HTERT RPE-1 (cell line): Measurements from ENCODE around the gene CHST1.

ENCODE experiments used
- in situ Hi-C: fragments of 300-500 bp; cut with MboI; formaldehyde crosslinking; loops from 4 replicates; pipeline ENCODE4 v1.14.3; 2020; ENCODE audit warnings: low sequenced_read_pairs

The CHST1 gene, protein sequence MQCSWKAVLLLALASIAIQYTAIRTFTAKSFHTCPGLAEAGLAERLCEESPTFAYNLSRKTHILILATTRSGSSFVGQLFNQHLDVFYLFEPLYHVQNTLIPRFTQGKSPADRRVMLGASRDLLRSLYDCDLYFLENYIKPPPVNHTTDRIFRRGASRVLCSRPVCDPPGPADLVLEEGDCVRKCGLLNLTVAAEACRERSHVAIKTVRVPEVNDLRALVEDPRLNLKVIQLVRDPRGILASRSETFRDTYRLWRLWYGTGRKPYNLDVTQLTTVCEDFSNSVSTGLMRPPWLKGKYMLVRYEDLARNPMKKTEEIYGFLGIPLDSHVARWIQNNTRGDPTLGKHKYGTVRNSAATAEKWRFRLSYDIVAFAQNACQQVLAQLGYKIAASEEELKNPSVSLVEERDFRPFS

GRCh38 chr11:45665206-45665932, at the start of gene CHST1:
TSS of gene CHST1 (minus strand) at chr11:45665622. CDS start at chr11:45650923, 14,699 bp downstream.
- in situ Hi-C loops, result no loop called here

DNA sequence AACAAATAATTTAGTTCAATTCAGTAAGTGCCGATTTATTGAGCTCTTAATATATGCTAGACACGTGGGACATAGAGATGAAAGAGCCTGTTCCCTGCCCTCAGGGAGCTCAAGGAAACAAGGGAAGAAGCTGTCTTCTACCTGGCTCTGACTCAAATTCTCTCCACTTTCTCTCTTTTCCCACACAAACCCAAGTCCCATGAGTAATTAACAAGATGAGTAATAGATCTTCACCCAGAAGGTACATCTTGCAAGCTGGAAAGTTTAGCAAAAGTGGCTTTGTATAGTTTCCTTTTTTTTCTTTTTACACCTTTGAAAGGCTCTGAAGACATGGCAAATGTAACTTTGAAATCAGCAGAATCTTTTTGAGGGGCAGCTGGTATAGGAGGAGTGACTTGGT, 48.2 kb upstream of the CHST1 start:
- in situ Hi-C loops, result no loop called here

DNA sequence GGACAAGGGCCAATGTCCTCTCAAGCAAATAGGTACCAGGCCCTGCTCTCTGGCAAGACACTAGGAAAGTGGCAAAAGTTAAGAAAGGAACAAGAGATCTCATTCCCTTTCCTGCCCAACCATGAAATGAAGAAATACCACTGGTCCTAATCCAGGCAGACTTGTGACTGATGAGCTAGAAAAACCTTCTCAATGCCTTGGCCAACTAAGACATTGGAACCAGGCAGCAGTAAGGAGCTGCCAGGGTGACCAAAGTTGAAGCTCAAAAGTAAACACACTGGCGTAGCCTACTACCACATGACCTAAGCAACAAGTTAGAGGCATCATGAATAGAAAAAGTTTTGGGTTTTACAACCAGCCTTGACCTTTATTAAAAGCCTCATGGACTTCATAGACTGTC, 45.1 kb upstream of the CHST1 start:
- in situ Hi-C loops, result no loop called here

GRCh38 chr11:45708887-45709663, 43.7 kb upstream of the CHST1 start:
- in situ Hi-C loops, result no loop called here

GRCh38 chr11:45704635-45705034, 39.2 kb upstream of the CHST1 start:
- in situ Hi-C loops, result no loop called here

DNA sequence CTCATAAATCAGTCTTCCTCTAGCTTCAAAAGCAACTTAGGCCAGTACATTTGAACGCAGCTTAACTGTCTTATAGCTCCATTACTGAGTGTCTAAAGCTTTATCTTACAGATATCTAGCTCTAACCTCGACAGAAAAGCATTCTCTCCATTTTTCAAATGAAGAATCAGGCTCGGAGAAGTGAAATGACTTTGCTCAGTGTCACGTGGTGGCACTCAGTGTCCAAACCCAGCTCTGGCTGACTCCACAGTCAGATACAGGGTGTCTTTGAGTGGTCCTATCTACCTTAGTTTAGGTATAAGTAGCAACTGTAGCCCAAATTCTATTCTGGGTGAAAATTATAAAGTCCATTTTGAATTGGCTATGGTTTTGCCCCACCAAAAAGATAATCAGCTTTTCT, 38.7 kb upstream of the CHST1 start:
- in situ Hi-C loops, result no loop called here

DNA sequence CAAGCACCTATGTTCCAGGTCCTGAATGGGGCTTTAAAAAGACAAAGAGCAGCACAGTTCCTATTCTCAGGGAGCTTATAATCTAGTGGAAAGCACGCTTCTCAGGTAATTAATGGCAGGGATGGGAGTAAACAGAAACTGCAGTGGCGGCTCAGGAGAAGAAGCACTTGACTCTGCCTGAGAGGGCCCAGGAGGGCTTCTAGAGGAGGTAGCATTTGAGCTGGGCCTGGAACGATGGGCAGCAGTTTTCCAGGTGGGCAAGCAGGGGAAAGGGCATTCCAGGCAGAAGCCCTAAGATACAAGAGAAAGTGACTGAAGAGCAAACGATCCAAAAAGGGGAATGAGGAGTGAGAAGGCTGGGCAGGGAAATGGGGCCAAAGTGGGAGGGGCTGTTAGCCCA, 37.1 kb upstream of the CHST1 start:
- in situ Hi-C loops, result no loop called here

DNA sequence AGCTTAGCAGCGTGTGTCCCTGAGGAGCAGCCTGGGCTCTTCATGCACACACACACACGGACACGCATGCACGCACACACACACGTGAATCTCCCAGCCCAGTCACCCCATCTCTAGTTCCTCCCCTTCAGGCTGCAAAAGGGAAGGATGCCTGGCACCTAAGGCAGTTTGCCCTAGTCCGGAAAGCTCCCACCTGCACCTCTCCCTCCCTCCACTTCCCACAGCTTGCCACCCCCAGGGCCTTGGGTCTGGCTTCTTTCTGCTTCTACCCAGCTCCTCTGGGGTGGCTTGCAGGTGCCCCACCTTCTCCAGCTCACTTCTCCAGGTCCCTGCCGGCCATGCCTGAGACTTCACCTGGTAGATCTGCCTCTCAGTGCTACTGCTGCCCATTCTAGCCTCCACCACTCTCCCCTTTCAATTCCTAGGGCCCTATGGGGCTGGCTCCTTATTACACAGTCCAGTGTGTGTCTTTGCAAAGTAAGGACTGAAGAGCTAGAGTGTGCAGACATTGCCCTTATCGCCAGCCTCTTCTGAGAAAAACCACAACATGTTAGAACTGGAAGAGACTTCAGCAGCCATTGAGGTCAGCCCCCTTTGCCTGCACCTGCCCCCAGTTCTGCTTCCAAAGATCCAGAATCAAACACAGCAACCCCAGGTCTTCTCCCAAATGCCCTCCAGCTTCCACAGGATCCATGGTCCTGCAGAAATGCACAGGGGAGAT, 33.5 kb upstream of the CHST1 start:
- in situ Hi-C loops, result no loop called here

DNA sequence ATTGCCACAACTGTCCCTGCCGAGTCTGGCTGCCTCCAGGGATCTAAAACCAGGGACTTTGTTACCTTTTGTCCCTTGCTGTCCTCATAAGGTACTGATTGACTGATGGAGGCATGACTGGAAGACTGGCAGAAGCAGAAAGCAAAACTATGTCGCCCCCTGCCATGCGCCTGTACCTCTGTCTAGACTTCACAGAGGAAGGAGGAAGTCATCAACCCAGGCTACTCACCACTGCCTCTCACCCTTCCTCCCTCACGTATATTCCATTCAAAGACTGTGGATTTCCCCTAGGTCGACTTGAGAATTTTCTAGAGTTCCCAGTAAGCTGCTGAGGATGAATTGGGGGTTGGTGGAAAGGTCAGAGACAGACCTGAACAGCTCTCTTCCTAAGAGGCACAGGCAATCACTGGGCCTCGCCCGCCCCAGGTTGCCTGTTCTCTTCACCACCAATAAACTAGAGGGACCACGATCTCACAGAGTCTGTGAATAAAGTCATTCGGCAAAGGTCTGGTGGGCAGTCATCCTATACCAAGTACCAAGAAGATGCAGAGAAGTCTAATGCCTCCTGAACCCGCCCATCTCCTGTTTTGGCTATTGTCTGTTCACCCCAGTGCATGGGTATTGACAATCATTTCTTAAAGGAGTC, 27.5 kb upstream of the CHST1 start:
- in situ Hi-C loops, result no loop called here

DNA sequence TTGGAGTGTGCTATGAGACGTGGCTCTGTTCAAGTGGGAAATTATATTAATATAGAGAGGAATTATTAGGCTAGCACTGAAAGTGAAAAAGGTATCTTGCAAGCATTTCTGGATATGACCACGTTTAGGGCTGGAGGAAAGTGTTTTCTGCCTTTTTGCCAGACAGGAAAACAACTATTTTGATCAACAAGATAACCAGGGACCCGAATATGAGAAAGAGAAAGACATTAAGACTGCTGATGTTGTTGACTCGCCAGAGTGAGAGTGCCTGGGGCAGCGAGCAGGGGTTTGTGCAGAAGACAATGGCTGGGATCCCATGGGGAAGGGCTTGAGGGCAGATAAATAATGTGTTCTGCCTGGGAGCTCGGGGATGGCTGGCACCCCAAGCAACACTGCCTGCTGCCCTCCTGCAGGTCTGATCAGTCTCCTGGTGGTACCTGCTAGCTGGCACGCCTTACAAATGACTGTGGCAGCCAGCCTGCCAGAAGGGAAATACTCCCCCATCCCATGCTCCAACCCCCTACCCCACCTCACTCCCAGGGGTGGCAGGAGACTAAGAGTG, 23.1 kb upstream of the CHST1 start:
- in situ Hi-C loops, result no loop called here

GRCh38 chr11:45687836-45688235, 22.4 kb upstream of the CHST1 start:
- in situ Hi-C loops, result no loop called here

DNA sequence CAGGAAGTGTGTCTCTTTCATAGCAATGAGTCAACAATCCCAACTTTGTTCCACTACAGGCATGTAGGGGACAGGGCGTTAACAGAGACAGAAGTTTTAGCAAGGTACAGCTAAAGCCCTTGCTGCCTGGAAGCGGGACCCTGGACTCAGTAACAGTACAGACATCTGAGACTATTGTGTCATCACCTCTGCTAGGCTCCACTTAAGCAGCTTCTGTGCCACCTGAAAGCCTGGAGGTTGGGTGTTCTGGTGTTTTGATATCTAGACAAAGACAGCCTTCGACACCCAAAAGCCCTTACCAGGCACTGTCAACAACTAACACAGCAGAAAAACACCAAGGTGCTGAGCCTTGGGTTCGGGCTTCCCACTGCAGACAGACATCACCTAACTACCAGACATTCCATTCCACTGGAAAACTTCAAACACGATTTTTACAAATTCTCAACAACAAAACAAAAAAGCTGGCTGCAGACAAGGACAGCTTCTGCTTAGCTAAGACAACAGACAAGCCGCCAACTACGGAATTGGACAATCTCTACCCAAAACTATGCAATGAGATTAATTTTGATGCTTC, 20.6 kb upstream of the CHST1 start:
- in situ Hi-C loops, result no loop called here

DNA sequence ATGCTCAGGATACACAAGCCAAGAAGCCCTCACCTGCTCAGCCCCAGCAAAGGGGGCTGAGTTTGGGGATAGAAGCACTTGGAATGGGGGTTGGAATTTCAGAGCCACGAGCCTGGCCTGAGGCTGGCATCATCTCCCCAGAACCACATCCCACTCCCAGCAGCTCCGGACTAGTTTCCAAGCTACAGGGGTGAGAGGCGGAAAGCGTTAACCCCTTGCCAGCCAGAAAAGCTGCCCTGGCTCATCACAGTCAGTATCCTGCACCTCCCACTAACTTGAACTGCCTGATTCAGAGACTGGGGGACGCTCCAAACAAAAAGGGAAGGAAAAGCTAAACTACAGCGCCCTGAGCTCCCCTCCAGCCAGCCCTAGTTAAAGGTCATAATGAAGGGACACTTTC, 19.0 kb upstream of the CHST1 start:
- in situ Hi-C loops, result no loop called here

- in situ Hi-C loops, result no loop called here
Measured at GRCh38 chr11:45683271-45684058, 18.0 kb upstream of the CHST1 start.

DNA sequence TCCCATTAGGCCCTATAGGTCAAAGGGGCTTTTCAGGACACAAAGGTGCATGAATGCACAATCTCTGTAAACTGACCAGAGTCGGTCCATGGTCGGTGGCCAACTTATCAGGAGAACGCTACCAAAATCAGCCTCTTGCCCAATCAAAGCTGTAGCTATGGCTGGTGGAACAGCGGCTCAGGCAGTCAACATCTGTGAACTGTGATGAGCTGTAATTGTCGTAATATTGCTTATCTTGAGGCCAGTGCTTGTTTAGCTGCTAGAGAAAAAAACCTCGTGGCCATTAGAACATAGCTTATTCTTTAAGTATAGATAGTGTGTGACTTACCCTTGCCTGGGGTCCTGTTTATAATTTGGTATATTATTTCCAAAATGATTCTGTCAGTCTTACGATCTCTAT, 14.4 kb upstream of the CHST1 start:
- in situ Hi-C loops, result no loop called here

DNA sequence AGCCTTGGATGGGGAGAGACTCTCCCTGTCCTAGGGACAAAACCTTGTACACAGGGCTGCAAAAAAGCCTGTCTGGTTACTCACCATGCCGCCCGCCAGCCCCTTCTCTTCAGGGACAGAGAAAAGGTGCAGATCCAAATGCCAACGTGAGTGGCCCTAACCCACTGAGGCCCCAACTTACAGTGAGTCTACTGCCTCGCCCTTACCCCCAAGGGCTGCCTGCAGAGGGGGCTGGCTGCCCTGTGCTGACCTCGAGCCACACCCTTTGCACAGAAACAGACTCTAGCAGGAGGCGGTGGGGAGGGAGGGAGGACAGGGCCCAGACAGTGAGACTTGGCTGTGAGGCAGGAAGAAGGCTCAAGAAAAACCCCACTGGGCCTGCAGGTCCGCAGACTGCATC, 13.6 kb upstream of the CHST1 start:
- in situ Hi-C loops, result no loop called here

GRCh38 chr11:45677770-45678512, 12.5 kb upstream of the CHST1 start:
- in situ Hi-C loops, result no loop called here

DNA sequence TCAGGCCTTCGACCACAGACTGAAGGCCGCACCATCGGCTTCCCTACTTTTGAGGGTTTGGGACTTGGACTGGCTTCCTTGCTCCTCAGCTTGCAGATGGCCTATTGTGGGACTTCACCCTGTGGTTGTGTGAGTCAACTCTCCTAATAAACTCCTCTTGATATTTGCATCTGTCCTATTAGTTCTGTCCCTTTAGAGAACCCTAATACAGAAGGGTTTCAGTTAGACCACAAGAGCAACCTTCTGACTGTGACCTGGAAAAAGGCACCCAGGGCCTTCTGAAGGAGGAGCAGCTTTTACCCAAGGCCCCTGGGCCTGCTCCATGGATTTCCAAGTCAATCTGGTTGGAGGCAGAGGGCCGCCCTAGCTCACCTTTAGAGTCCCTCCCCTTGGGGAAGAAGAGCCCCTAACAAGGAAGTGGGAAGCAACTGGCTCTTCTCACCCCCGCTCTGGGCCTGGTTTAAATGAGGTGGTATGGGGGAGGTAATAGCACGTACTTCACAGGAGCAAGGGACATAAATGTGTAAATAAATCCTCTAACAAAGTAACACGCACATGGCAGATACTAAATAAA, 11.2 kb upstream of the CHST1 start:
- in situ Hi-C loops, result no loop called here
